ENCODE measurements around the gene C1orf122. TPM values are rescaled to one million over a fixed set of nuclear protein-coding genes. Genes with fewer than 3 reads are reported as not detected.

The C1orf122 gene
- total and polyA plus RNA-seq, 3 donors from 2014 or later, result 48.1 to 188 (median 147) TPM

GRCh38 chr1:37849480-37849879 is 41.9 kb downstream of the C1orf122 start:
- DNase-seq, result no peak
- Histone ChIP-seq H3K27ac (no peak overlapping the region), H3K4me1 (peaks cover 5% of the 10 kb centered on the region), H3K4me3 (no peak overlapping the region), H3K36me3 (ENCODE audit: low read depth, missing control alignments) (no peaks in the 10 kb centered on the region), H3K27me3 (no peaks in the 10 kb centered on the region), H3K9me3 (no peaks in the 10 kb centered on the region)
- no peak for TF ChIP-seq CTCF (IDR thresholded peaks at IDR 0.05)
- TF ChIP-seq POLR2A (IDR thresholded peaks at IDR 0.05), result no peak
- intact Hi-C loops (cut with DNase I; ENCODE audit: low total_unique reads), result no loop called here
- WGBS, 2 donors, result 95 to 96% methylated on average over 3 of the region's 3 CpGs

- Histone ChIP-seq H3K36me3 (ENCODE audit: low read depth, missing control alignments) (no peaks in the 10 kb centered on the region), H3K27me3 (no peaks in the 10 kb centered on the region), H3K27ac (no peak overlapping the region), H3K4me1 (peaks cover 5% of the 10 kb centered on the region), H3K9me3 (no peaks in the 10 kb centered on the region), H3K4me3 (no peak overlapping the region)
- DNase-seq, result no peak
- intact Hi-C loops (cut with DNase I; ENCODE audit: low total_unique reads), result no loop called here
- WGBS, 2 donors, result 91% methylated on average over 6 of the region's 6 CpGs
- TF ChIP-seq POLR2A (IDR thresholded peaks at IDR 0.05) (no peak), CTCF (IDR thresholded peaks at IDR 0.05) (no peak)
Observed at GRCh38 chr1:37850352-37850955, 42.9 kb downstream of the C1orf122 start.

GRCh38 chr1:37851262-37851661 is 43.7 kb downstream of the C1orf122 start:
- Histone ChIP-seq H3K4me1 (peaks cover 5% of the 10 kb centered on the region), H3K36me3 (ENCODE audit: low read depth, missing control alignments) (no peaks in the 10 kb centered on the region), H3K4me3 (no peak overlapping the region), H3K27me3 (no peaks in the 10 kb centered on the region), H3K27ac (no peak overlapping the region), H3K9me3 (no peaks in the 10 kb centered on the region)
- intact Hi-C loops (cut with DNase I; ENCODE audit: low total_unique reads), result no loop called here
- no peak for DNase-seq
- no peak for TF ChIP-seq CTCF (IDR thresholded peaks at IDR 0.05)
- TF ChIP-seq POLR2A (IDR thresholded peaks at IDR 0.05), result no peak

GRCh38 chr1:37851782-37852210 is 44.2 kb downstream of the C1orf122 start:
- H3K9me3 ChIP-seq, result no peaks in the 10 kb centered on the region
- H3K4me1 ChIP-seq, result peaks cover 5% of the 10 kb centered on the region
- intact Hi-C loops (cut with DNase I; ENCODE audit: low total_unique reads), result no loop called here
- no peaks in the 10 kb centered on the region for H3K27me3 ChIP-seq
- H3K4me3 ChIP-seq, result no peak overlapping the region
- no peaks in the 10 kb centered on the region for H3K36me3 ChIP-seq (ENCODE audit: low read depth, missing control alignments)
- 77 to 80% methylated on average over 2 of the region's 2 CpGs for WGBS, 2 donors
- TF ChIP-seq POLR2A (IDR thresholded peaks at IDR 0.05), result no peak
- TF ChIP-seq CTCF (IDR thresholded peaks at IDR 0.05), result no peak
- H3K27ac ChIP-seq, result no peak overlapping the region
- DNase-seq, result no peak

- Histone ChIP-seq H3K4me1 (peaks cover 7% of the 10 kb centered on the region), H3K27ac (no peak overlapping the region), H3K4me3 (no peak overlapping the region), H3K9me3 (no peaks in the 10 kb centered on the region), H3K27me3 (no peaks in the 10 kb centered on the region), H3K36me3 (ENCODE audit: low read depth, missing control alignments) (no peaks in the 10 kb centered on the region)
- no peak for DNase-seq
- intact Hi-C loops (cut with DNase I; ENCODE audit: low total_unique reads), result no loop called here
- no peak for TF ChIP-seq CTCF (IDR thresholded peaks at IDR 0.05)
- no peak for TF ChIP-seq POLR2A (IDR thresholded peaks at IDR 0.05)
Observed at GRCh38 chr1:37853157-37853556, 45.6 kb downstream of the C1orf122 start.
